B cell (primary cell): ENCODE measurements around the gene EFCAB12. TPM values are rescaled to one million over a fixed set of nuclear protein-coding genes. Genes with fewer than 3 reads are reported as not detected.
A peak's percentile ranks its signal among the peaks of the same experiment; 100 is the strongest.

ENCODE experiments used
- ATAC-seq: fragments of 200-7000 bp; cut with Tn5 transposase; one replicate; pipeline ENCODE4 v1.10.0; 2021; ENCODE audit warnings: low read depth, mild to moderate bottlenecking, moderate number of reproducible peaks, moderate library complexity
- CTCF ChIA-PET: fragments of 350-600 bp; sonication (Branson Sonifier 250); formaldehyde crosslinking; loops from one replicate; lab custom pipeline; 2021; ENCODE audit warnings: antibody characterized with exemption, inconsistent platforms; lab: Charles Lee
- POLR2A ChIA-PET: fragments of 350-600 bp; sonication (Branson Sonifier 250); formaldehyde crosslinking; loops from one replicate; lab custom pipeline; 2021; ENCODE audit warnings: antibody characterized with exemption; lab: Charles Lee
- DNase-seq: peaks from one replicate; pipeline ENCODE4 v3.0.0; 2013
- H2AFZ ChIP-seq: 2 replicates; pipeline ENCODE4 v1.6.1; 2012; ENCODE audit warnings: mild to moderate bottlenecking, low read depth, low read length; ENCODE audit not compliant: insufficient read depth, poor library complexity, severe bottlenecking
- H3K27ac ChIP-seq, 2 donors: 1 replicate in 1 of 2; 2 replicates in 1 of 2; pipeline ENCODE4 v1.5.1; 2012 to 2013; ENCODE audit warnings: low read length in 2 of 2, mild to moderate bottlenecking in 2 of 2, moderate library complexity in 1 of 2
- H3K27me3 ChIP-seq, 4 experiments: fragments of 200-600 bp in 1 of 4; sonication (generic) in 1 of 4; replicated peaks in 1 of 4; 1 replicate in 2 of 4; 2 replicates in 2 of 4; pipeline versions ENCODE4 v1.6.1 to v1.7.0; 2013 to 2016; ENCODE audit warnings: low read length in 3 of 4, mild to moderate bottlenecking in 2 of 4, mixed read lengths in 1 of 4, moderate library complexity in 1 of 4; ENCODE audit not compliant: insufficient read depth in 4 of 4, control insufficient read depth in 3 of 4; ENCODE audit errors: control extremely low read depth in 1 of 4
- H3K36me3 ChIP-seq, 2 experiments: replicated peaks in 1 of 2; 1 replicate in 1 of 2; 2 replicates in 1 of 2; pipeline versions ENCODE4 v1.6.1 to v1.7.1; 2013; ENCODE audit warnings: low read length in 1 of 2; ENCODE audit not compliant: insufficient read depth in 2 of 2, control insufficient read depth in 1 of 2; ENCODE audit errors: control extremely low read depth in 1 of 2, extremely low read depth in 1 of 2
- H3K4me1 ChIP-seq, 2 donors: fragments of 200-600 bp in 1 of 2; sonication (generic) in 1 of 2; 1 replicate in 1 of 2; 2 replicates in 1 of 2; pipeline versions ENCODE4 v1.5.1 to v1.6.1; 2013 to 2017; ENCODE audit warnings: low read length in 2 of 2; ENCODE audit not compliant: control insufficient read depth in 2 of 2, insufficient read depth in 2 of 2
- H3K4me2 ChIP-seq: replicated peaks from 2 replicates; pipeline ENCODE3; 2012; ENCODE audit warnings: mild to moderate bottlenecking, low read depth, low read length; ENCODE audit not compliant: poor library complexity, severe bottlenecking
- H3K4me3 ChIP-seq, 5 experiments: fragments of 200-600 bp in 1 of 5; sonication (generic) in 1 of 5; 1 replicate in 3 of 5; 2 replicates in 2 of 5; pipeline versions ENCODE4 v1.5.1 to v1.7.0; 2011 to 2016; ENCODE audit warnings: low read length in 4 of 5, mild to moderate bottlenecking in 4 of 5, low read depth in 2 of 5, control low read depth in 1 of 5, moderate library complexity in 1 of 5; ENCODE audit not compliant: insufficient read depth in 1 of 5; ENCODE audit errors: control extremely low read depth in 1 of 5, extremely low read depth in 1 of 5
- H3K79me2 ChIP-seq: fragments of 200-600 bp; sonication (generic); one replicate; pipeline ENCODE4 v1.6.0; 2016; ENCODE audit warnings: low read length; ENCODE audit not compliant: control insufficient read depth, insufficient read depth
- H3K9ac ChIP-seq: fragments of 200-600 bp; sonication (generic); 2 replicates; pipeline ENCODE4 v1.6.1; 2017; ENCODE audit warnings: mild to moderate bottlenecking, low read length, moderate library complexity
- H3K9me3 ChIP-seq, 3 donors: one replicate each; pipeline versions ENCODE4 v1.6.1 to v1.7.1; 2013; ENCODE audit warnings: low read length in 2 of 3; ENCODE audit not compliant: control insufficient read depth in 2 of 3, insufficient read depth in 1 of 3; ENCODE audit errors: control extremely low read depth in 1 of 3
- H4K20me1 ChIP-seq: 2 replicates; pipeline ENCODE4 v1.6.0; 2012; ENCODE audit warnings: mild to moderate bottlenecking, low read length; ENCODE audit not compliant: insufficient read depth, control insufficient read depth, poor library complexity, severe bottlenecking
- H3K27ac Mint-ChIP-seq: one replicate; pipeline ENCODE4 v1.8.0; 2021; ENCODE audit warnings: mixed read lengths
- H3K27me3 Mint-ChIP-seq: one replicate; pipeline ENCODE4 v1.8.0; 2021; ENCODE audit warnings: mixed read lengths
- H3K4me1 Mint-ChIP-seq: one replicate; pipeline ENCODE4 v1.8.0; 2021; ENCODE audit warnings: mixed read lengths
- H3K4me3 Mint-ChIP-seq: one replicate; pipeline ENCODE4 v1.8.0; 2021; ENCODE audit warnings: mixed read lengths
- H3K9me3 Mint-ChIP-seq: one replicate; pipeline ENCODE4 v1.8.0; 2022; ENCODE audit warnings: mixed read lengths; ENCODE audit not compliant: insufficient read depth
- EZH2 ChIP-seq: IDR thresholded peaks from 2 replicates; pipeline ENCODE4 v1.6.1; 2012; ENCODE audit warnings: borderline replicate concordance, low read depth, mild to moderate bottlenecking, moderate library complexity, low read length; ENCODE audit not compliant: insufficient read depth, poor library complexity, severe bottlenecking
- WGBS: methylation state at CpG from one replicate; pipeline ENCODE4 v1.1.5; 2013; ENCODE audit warnings: missing lambda C conversion rate; ENCODE audit not compliant: insufficient coverage; 5-methylcytosine and 5-hydroxymethylcytosine counted together
- intact Hi-C: fragments of 100-400 bp; cut with micrococcal nuclease; formaldehyde crosslinking; loops from one replicate; pipeline ENCODE4 v1.10.0; 2022
- polyA plus RNA-seq: library from polyadenylated mRNA; depleted of rRNA; stranded (reverse); fragments of >200 nt; gene quantifications from 2 replicates; pipeline ENCODE4 v1.2.3, GENCODE V29; 2012
- total RNA-seq, 2 donors: library from RNA; stranded (reverse); fragments of 120-200 nt in 1 of 2; gene quantifications; 1 replicate in 1 of 2; 2 replicates in 1 of 2; pipeline versions ENCODE4 v1.2.3 to v1.2.4, GENCODE V29; 2013 to 2022
- TF ChIP-seq, protein P1 (sequence below): fragments of 200-600 bp; IDR thresholded peaks from one replicate; pipeline ENCODE4 v1.8.0; 2022; ENCODE audit warnings: antibody characterized with exemption, mild to moderate bottlenecking

EFCAB12 gene
- total and polyA plus RNA-seq, 2 donors (not counting 1 experiment from before 2014, with no cell fraction given), result 3.5 to 6.5 TPM

DNA sequence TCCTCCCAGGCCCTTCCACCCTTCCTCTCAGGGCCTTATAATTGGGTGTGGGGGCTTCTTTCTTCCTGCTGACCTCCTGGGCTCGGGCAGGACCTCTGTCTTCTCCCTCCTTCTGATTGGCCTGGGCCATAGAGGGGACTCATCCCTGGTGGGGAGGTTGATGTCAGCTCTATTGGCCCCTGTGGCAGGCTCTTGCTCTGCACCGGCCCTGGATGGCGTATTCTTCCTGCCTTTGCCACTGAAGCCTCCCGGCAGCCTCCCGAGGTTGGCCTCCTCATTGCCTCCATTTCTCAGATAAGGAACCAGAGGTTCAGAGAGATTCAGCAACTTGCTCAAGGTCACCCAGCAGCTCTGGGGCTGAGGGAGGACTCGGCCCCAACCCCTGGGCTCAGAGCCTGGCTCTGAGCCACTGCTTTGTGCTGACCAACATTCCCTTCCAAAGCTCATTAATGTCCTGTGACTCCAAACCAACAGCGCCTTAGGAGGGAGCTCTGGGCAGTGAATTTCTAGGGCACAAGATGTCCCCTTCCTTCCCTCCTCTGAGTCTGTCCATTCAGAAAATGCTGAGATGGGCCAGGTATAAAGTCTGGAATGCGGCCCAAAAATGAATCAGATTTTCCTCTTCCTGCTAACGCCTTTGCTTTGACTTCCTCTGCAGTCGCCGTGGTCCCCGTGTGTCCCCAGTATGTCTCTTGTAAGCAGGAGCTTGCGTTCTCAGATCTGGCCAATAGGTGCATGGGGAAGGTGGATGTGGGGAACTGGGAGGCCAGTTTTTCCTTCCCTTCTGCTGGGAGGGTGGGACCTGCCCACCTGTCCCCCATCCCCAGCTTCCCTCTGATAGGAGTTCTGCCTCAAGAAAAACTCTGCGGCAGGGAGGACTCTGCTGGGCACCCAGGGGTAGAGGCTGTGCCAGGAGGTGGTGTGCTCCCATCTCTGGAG is 75.5 kb downstream of the EFCAB12 start:
- Histone ChIP-seq H3K4me2 (no peak overlapping the region), H2AFZ (no peak overlapping the region), H3K27ac (no peak overlapping the region), H3K36me3 (no peaks in the 10 kb centered on the region), H3K4me3 (no peak overlapping the region), H4K20me1 (no peaks in the 10 kb centered on the region), H3K4me1 (no peaks in the 10 kb centered on the region), H3K27me3 (peaks cover 0 to 6% (median 0%) of the 10 kb centered on the region in 4 experiments), H3K9ac (no peak overlapping the region), H3K9me3 (no peaks in the 10 kb centered on the region), H3K79me2 (no peaks in the 10 kb centered on the region)
- Mint-ChIP-seq H3K4me1 (no peaks in the 10 kb centered on the region), H3K9me3 (no peaks in the 10 kb centered on the region), H3K27ac (no peak overlapping the region), H3K27me3 (peaks cover 17% of the 10 kb centered on the region), H3K4me3 (no peak overlapping the region)
- TF ChIP-seq EZH2, result no peak
- TF ChIP-seq, protein P1, sequence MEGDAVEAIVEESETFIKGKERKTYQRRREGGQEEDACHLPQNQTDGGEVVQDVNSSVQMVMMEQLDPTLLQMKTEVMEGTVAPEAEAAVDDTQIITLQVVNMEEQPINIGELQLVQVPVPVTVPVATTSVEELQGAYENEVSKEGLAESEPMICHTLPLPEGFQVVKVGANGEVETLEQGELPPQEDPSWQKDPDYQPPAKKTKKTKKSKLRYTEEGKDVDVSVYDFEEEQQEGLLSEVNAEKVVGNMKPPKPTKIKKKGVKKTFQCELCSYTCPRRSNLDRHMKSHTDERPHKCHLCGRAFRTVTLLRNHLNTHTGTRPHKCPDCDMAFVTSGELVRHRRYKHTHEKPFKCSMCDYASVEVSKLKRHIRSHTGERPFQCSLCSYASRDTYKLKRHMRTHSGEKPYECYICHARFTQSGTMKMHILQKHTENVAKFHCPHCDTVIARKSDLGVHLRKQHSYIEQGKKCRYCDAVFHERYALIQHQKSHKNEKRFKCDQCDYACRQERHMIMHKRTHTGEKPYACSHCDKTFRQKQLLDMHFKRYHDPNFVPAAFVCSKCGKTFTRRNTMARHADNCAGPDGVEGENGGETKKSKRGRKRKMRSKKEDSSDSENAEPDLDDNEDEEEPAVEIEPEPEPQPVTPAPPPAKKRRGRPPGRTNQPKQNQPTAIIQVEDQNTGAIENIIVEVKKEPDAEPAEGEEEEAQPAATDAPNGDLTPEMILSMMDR, result no peak
- DNase-seq, result no peak
- ATAC-seq, result no peak
- ChIA-PET POLR2A (no interaction called here), CTCF (no interaction called here)
- WGBS, result 93% methylated on average over 7 of the region's 14 CpGs
- intact Hi-C loops, result no loop called here

DNA sequence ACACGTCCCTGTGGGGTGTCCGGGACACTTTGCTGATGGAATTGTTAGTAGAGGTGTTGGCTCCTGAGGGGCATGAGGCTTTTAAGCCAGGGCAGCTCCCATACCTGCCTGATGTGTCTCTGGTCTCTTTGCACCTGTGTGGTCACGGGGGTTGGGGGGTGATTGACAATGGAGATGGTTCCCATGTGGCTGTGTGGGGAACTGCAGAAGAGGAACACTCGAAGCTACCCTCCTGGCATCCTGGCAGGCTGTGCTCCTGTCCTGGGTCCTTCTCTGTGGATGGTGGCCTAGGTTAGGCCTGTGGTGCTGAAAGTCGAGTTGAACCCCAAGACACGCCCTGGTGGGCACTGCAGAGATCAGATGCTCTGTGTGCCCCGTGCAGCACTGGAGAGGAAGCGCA is 76.4 kb downstream of the EFCAB12 start:
- Mint-ChIP-seq H3K4me1 (no peaks in the 10 kb centered on the region), H3K9me3 (no peaks in the 10 kb centered on the region), H3K4me3 (no peak overlapping the region), H3K27ac (no peak overlapping the region), H3K27me3 (peaks cover 17% of the 10 kb centered on the region)
- ChIA-PET POLR2A (no interaction called here), CTCF (no interaction called here)
- DNase-seq (no peak), ATAC-seq (no peak)
- H3K27ac ChIP-seq, result no peak overlapping the region
- TF ChIP-seq EZH2, result no peak
- TF ChIP-seq, protein P1, result peak; percentile 18
- H4K20me1 ChIP-seq, result no peaks in the 10 kb centered on the region
- peaks cover 0 to 7% (median 0%) of the 10 kb centered on the region in 4 experiments for H3K27me3 ChIP-seq
- no peaks in the 10 kb centered on the region for H3K36me3 ChIP-seq
- no peak overlapping the region for H3K9ac ChIP-seq
- 85% methylated on average over 8 of the region's 8 CpGs for WGBS
- H3K4me2 ChIP-seq, result no peak overlapping the region
- no peak overlapping the region for H2AFZ ChIP-seq
- no peaks in the 10 kb centered on the region for H3K79me2 ChIP-seq
- intact Hi-C loops, result no loop called here
- H3K9me3 ChIP-seq, result no peaks in the 10 kb centered on the region
- H3K4me3 ChIP-seq, result no peak overlapping the region
- no peaks in the 10 kb centered on the region for H3K4me1 ChIP-seq
